ENCODE data around the gene ATOSA. TPM values are rescaled to one million over a fixed set of nuclear protein-coding genes. Genes with fewer than 3 reads are reported as not detected.

ATOSA gene
- total RNA-seq, 1 donor from 2014 or later, result 37.7 TPM

GRCh38 chr15:52661909-52662308, 17.3 kb downstream of the ATOSA start:
- TF ChIP-seq CTCF (conservative IDR thresholded peaks at IDR 0.05), result no peak
- peaks cover 30% of the 10 kb centered on the region for H3K36me3 Mint-ChIP-seq
- H3K27ac Mint-ChIP-seq, result no peak overlapping the region
- H3K27me3 Mint-ChIP-seq, result no peaks in the 10 kb centered on the region
- DNase-seq (ENCODE audit: extremely low spot score, unreplicated experiment), result no peak
- H3K4me1 Mint-ChIP-seq (ENCODE audit: unreplicated experiment), result no peaks in the 10 kb centered on the region
- H3K9me3 Mint-ChIP-seq, result no peaks in the 10 kb centered on the region
- no peak overlapping the region for H3K4me3 Mint-ChIP-seq

- Mint-ChIP-seq H3K4me1 (ENCODE audit: unreplicated experiment) (no peaks in the 10 kb centered on the region), H3K4me3 (no peak overlapping the region), H3K27ac (no peak overlapping the region), H3K27me3 (no peaks in the 10 kb centered on the region), H3K9me3 (no peaks in the 10 kb centered on the region), H3K36me3 (peaks cover 20% of the 10 kb centered on the region)
- TF ChIP-seq CTCF (conservative IDR thresholded peaks at IDR 0.05), result no peak
- DNase-seq (ENCODE audit: extremely low spot score, unreplicated experiment), result no peak
These were observed 19.0 kb downstream of the ATOSA start for GRCh38 chr15:52660192-52660591.

- no peak for TF ChIP-seq CTCF (conservative IDR thresholded peaks at IDR 0.05)
- Mint-ChIP-seq H3K9me3 (no peaks in the 10 kb centered on the region), H3K27ac (no peak overlapping the region), H3K27me3 (no peaks in the 10 kb centered on the region), H3K36me3 (peaks cover 16% of the 10 kb centered on the region), H3K4me3 (no peak overlapping the region), H3K4me1 (ENCODE audit: unreplicated experiment) (no peaks in the 10 kb centered on the region)
- DNase-seq (ENCODE audit: extremely low spot score, unreplicated experiment), result no peak
These were observed 20.2 kb downstream of the ATOSA start for GRCh38 chr15:52658955-52659354.

- no peak for TF ChIP-seq CTCF (conservative IDR thresholded peaks at IDR 0.05)
- no peak overlapping the region for H3K27ac Mint-ChIP-seq
- no peaks in the 10 kb centered on the region for H3K9me3 Mint-ChIP-seq
- H3K4me1 Mint-ChIP-seq (ENCODE audit: unreplicated experiment), result peaks cover 8% of the 10 kb centered on the region
- peaks cover 9% of the 10 kb centered on the region for H3K36me3 Mint-ChIP-seq
- no peak for DNase-seq (ENCODE audit: extremely low spot score, unreplicated experiment)
- no peaks in the 10 kb centered on the region for H3K27me3 Mint-ChIP-seq
- H3K4me3 Mint-ChIP-seq, result no peak overlapping the region
These were observed 21.9 kb downstream of the ATOSA start for GRCh38 chr15:52657338-52657737.

GRCh38 chr15:52656412-52656811, 22.8 kb downstream of the ATOSA start:
- Mint-ChIP-seq H3K27me3 (no peaks in the 10 kb centered on the region), H3K27ac (no peak overlapping the region), H3K4me3 (no peak overlapping the region), H3K36me3 (peaks cover 9% of the 10 kb centered on the region), H3K4me1 (ENCODE audit: unreplicated experiment) (peaks cover 14% of the 10 kb centered on the region), H3K9me3 (no peaks in the 10 kb centered on the region)
- no peak for DNase-seq (ENCODE audit: extremely low spot score, unreplicated experiment)
- TF ChIP-seq CTCF (conservative IDR thresholded peaks at IDR 0.05), result no peak

GRCh38 chr15:52653431-52653964, 25.7 kb downstream of the ATOSA start:
- no peak for TF ChIP-seq CTCF (conservative IDR thresholded peaks at IDR 0.05)
- Mint-ChIP-seq H3K4me3 (no peak overlapping the region), H3K9me3 (no peaks in the 10 kb centered on the region), H3K4me1 (ENCODE audit: unreplicated experiment) (peaks cover 18% of the 10 kb centered on the region), H3K27me3 (no peaks in the 10 kb centered on the region), H3K36me3 (peaks cover 5% of the 10 kb centered on the region), H3K27ac (no peak overlapping the region)
- no peak for DNase-seq (ENCODE audit: extremely low spot score, unreplicated experiment)

Measured in type B pancreatic cell (in vitro differentiated cells).